NCI-H1048 (cell line): ENCODE measurements around the gene HNF1B.

Experiments used
- DNase-seq: peaks from one replicate; lab custom pipeline; 2025; lab: John Stamatoyannopoulos, UW

Gene HNF1B

GRCh38 chr17:37761961-37762360, 17.1 kb upstream of the HNF1B start:
- DNase-seq = no peak

- no peak for DNase-seq
Observed at GRCh38 chr17:37761059-37761458, 16.2 kb upstream of the HNF1B start.

GRCh38 chr17:37759014-37759637, 14.3 kb upstream of the HNF1B start:
- no peak for DNase-seq

GRCh38 chr17:37756051-37756450, 11.2 kb upstream of the HNF1B start:
- no peak for DNase-seq

- DNase-seq = no peak
Observed at GRCh38 chr17:37755455-37755854, 10.6 kb upstream of the HNF1B start.

- DNase-seq = no peak
Observed at GRCh38 chr17:37754363-37754762, 9.5 kb upstream of the HNF1B start.

GRCh38 chr17:37752482-37752881, 7.6 kb upstream of the HNF1B start:
- no peak for DNase-seq

- no peak for DNase-seq
Observed at GRCh38 chr17:37750768-37751475, 6.1 kb upstream of the HNF1B start.

- DNase-seq = no peak
Observed at GRCh38 chr17:37750292-37750691, 5.4 kb upstream of the HNF1B start.

- no peak for DNase-seq
Observed at GRCh38 chr17:37747222-37747621, 2.4 kb upstream of the HNF1B start.

GRCh38 chr17:37746617-37747016, 1.8 kb upstream of the HNF1B start:
- DNase-seq = no peak

- DNase-seq = no peak
Observed at GRCh38 chr17:37745801-37746426, 1.1 kb upstream of the HNF1B start.

- no peak for DNase-seq
Observed at GRCh38 chr17:37744633-37744927, 279 bp downstream of the HNF1B start.

- DNase-seq = no peak
Observed at GRCh38 chr17:37743875-37744632, 805 bp downstream of the HNF1B start.

GRCh38 chr17:37743612-37743874, 1.3 kb downstream of the HNF1B start:
- DNase-seq = no peak

- no peak for DNase-seq
Observed at GRCh38 chr17:37742762-37743611, 1.9 kb downstream of the HNF1B start.

- no peak for DNase-seq
Observed at GRCh38 chr17:37742116-37742761, 2.6 kb downstream of the HNF1B start.

- no peak for DNase-seq
Observed at GRCh38 chr17:37741341-37742115, 3.3 kb downstream of the HNF1B start.

- DNase-seq = no peak
Observed at GRCh38 chr17:37740915-37741314, 3.9 kb downstream of the HNF1B start.

GRCh38 chr17:37737971-37738370, 6.9 kb downstream of the HNF1B start:
- DNase-seq = no peak

- no peak for DNase-seq
Observed at GRCh38 chr17:37737081-37737480, 7.8 kb downstream of the HNF1B start.
